Measurements from ENCODE around the gene ZNF236. TPM values are rescaled to one million over a fixed set of nuclear protein-coding genes. Genes with fewer than 3 reads are reported as not detected.

The ZNF236 gene
- total and polyA plus RNA-seq, 2 of the 8 experiments (the other 6 are each of a cell fraction or from before 2014, with no cell fraction given), result 6.7 to 14.5 TPM

GRCh38 chr18:76842837-76843530 lies 20.6 kb downstream of the ZNF236 start (continued):
- TF ChIP-seq CHD7 (IDR thresholded peaks at IDR 0.05; ENCODE audit: insufficient replicate concordance, low read length), result no peak
- TF ChIP-seq SAP30 (IDR thresholded peaks at IDR 0.05; ENCODE audit: insufficient read depth, insufficient replicate concordance, low read length), result no peak
- no peak for TF ChIP-seq POLR2AphosphoS5 (IDR thresholded peaks at IDR 0.05; ENCODE audit: low read depth, low read length)

All from H1 (cell line).